ENCODE data around the gene MICOS13.
"Not testable (repeated sequence)": the region's sequence is repeated elsewhere in the genome, so short reads cannot be mapped to it uniquely, and the experiment has no call there.

Gene MICOS13

GRCh38 chr19:5700455-5701092 lies 20.3 kb upstream of the MICOS13 start:
- DNase-seq, result no peak

DNA sequence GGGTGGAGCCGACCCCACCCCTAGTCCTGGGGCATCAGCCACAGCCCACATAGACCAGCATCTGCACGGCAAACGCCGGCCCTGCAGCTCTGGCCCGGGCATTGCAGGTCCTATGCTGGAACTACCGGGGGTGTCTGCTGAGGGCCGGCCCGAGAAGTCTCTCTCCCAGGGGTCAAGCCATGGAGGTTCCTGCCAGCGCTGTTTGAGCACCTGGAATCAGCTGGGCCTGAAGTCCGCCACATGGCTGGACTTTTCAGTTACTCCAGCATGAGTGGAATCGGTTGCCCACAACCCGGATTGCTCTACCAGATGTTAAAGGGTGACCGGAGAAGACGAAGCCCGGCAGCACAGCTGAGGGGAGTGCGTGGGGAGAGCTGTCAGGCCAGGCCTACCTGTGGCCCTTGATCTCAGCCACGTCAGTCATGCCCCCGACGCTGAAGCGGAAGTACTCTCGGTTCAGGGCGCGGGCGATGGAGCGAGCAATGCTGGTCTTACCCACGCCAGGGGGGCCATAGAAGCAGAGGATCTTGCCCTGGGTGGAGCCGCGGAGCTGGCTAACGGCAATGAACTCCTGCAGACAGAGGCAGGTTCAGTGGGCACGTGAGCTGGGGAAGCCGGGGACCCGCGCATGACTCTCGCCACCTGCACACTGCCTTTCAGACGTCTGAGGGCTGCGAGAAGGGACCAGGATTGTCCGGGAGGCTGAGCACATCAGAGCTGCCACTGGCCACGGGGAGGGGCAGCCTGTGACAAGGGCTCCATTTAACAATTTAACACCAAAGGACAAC lies 18.5 kb upstream of the MICOS13 start:
- DNase-seq, result no peak

- no peak for DNase-seq
Measured at GRCh38 chr19:5697890-5698634, 17.7 kb upstream of the MICOS13 start.

- no peak for DNase-seq
Measured at GRCh38 chr19:5697022-5697889, 16.9 kb upstream of the MICOS13 start.

- DNase-seq, result no peak
Measured at GRCh38 chr19:5696196-5697021, 16.1 kb upstream of the MICOS13 start.

DNA sequence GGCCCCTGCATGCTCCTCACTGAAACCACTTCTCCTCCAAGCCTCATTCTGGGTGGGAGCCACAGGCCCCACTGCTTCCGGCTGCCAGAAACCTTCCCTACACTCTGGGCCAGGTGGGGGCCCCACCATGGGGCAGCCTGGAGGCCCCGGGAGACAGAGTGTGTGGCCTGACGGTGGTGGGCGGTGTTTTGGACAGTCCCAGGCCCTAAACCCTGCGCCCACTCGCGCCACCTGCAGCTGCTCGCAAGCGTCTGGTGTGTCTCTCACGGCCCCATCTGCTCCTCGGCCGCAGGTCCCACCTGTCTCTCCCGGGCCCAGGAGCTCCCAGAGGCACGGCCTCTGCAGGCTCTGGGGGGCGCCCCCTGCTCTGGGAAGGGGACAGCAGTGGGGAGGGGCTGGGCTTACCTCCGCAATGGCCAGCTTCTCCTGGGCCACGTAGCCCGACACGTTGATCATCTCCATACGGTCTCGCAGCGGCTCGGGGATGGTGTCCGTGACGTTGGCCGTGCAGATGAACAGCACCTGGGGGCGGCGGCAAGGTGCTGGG lies 15.4 kb upstream of the MICOS13 start:
- DNase-seq, result no peak

DNA sequence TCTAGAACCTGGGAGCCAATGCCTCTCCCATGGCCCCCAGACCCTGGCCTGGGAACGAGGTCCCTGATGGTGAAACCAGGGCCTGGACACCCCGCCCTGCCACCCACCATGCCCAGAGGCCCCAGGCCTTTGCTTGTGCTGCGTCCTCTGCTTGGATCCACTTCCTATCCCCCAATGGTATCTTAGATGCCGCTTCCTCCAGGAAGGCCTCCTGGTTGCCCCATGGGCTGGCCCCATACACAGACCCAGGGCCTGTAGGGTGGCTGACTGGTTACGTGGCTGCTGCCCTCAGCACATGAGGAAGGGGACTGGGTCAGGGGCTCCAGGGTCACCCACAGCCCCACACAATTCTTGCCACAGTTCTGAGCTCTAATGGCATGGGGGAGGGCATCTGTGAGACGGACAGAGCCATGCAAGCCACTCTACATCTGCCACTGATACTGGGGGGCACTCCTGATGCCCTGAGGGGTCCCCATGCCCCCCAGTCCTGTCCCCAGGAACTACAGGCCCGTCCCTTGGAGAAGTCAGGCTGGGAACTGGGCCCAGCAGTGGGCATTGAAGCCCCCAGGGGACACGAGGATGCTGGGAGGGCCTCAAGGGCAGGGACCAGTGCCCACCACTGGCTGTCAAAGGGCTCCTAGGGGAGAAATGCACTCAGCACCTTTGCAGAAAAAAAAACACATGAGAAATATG lies 14.8 kb upstream of the MICOS13 start:
- DNase-seq, result no peak

DNA sequence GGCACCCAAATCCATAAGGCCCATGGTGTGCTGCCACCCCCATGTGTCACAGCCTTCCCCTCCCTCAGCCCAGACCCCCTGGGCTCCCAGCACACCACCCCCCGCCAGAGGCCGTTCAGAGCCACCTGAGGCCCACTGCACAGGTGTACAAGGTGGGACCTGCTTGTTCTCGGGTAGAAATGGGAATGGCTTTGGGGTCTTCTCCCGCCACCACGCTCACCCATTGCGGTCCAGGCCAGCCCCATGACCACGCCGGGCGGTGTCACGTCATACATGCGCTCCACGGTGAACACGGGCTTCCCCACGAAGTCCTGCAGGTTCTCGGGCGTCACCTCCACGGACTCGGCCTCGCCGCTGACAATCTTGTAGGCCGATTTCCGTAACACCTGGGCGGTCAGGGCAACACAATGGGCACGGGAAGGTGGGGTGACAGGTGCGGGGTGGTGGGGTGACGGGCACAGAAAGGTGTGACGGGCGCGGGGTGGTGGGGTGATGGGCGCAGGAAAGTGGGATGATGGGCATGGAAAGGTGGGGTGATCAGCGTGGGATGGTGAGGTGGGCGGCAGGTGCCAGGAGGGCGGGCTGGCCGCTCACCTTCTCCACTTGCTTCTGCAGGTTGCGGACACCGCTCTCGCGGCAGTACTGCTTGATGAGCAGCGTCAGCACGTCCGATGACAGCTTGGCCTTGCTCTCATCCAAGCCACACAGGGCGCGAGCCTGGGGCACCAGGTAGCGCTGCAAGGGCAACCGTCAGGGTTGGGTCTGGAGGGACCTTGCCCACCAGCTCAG lies 14.0 kb upstream of the MICOS13 start:
- no peak for DNase-seq

- no peak for DNase-seq
Measured at GRCh38 chr19:5693195-5694166, 13.2 kb upstream of the MICOS13 start.

DNA sequence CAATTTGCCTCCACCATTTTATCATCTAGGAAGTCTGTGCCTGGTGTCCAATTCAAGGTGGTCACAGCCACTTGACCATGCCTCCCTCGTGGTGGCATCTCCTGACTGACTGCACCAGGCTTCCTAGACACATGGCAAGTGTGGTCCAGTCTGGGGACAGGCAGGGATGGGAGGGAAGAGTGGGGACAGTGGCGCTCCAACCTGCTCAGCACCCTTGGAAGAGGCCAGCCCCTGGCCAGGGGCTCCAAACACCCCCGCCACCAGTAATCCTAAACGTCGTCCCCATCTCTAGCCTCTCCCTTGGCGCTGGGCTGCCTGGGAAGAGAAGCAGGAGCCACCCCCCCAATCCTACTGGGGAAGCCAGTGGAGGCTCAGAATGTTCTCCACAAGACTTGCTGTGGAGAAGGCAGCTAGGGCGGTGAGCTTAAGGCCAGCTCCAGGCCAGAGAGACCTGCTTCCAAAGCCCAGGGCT lies 12.4 kb upstream of the MICOS13 start:
- DNase-seq, result no peak

- no peak for DNase-seq
Measured at GRCh38 chr19:5691822-5692722, 11.8 kb upstream of the MICOS13 start.

DNA sequence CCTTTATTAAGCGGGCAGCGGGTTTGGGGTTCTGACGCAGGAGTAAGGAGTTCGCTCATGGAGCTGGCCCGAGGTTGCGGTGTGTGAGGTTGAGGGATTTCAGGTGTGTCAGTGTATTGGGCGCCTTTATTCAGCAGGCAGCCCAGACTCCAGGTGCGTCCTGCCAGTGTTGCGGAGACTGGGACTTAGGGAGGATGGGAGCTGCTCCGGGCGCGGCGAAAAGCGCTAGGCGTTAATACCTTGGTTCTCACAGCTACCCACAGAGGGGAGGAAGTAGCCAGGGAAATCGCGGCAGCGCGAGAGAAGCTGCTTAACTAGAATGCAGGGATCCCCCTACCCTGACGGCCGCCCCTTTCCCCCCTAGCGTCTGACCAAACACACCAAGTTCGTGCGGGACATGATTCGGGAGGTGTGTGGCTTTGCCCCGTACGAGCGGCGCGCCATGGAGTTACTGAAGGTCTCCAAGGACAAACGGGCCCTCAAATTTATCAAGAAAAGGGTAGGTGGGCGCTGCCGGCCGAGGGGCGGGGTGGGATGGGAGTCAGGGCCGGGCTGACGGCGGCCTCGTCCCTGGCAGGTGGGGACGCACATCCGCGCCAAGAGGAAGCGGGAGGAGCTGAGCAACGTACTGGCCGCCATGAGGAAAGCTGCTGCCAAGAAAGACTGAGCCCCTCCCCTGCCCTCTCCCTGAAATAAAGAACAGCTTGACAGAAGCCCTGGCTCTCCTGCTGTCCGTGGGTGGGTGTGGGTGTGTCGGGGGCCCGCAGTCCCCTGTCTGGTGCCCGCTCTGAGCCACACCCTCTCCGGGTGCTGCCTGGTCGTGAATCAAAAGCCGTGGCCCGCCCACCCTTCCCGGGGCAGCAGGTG lies 10.9 kb upstream of the MICOS13 start:
- peak; percentile 67 to 81 for DNase-seq

- DNase-seq, result peak; percentile 98 to 99
Measured at GRCh38 chr19:5690125-5690954, 10.0 kb upstream of the MICOS13 start, which contains the start of gene RPL36. TSS of gene RPL36 (plus strand) at chr19:5690295. CDS start at chr19:5690508, 213 bp downstream.

DNA sequence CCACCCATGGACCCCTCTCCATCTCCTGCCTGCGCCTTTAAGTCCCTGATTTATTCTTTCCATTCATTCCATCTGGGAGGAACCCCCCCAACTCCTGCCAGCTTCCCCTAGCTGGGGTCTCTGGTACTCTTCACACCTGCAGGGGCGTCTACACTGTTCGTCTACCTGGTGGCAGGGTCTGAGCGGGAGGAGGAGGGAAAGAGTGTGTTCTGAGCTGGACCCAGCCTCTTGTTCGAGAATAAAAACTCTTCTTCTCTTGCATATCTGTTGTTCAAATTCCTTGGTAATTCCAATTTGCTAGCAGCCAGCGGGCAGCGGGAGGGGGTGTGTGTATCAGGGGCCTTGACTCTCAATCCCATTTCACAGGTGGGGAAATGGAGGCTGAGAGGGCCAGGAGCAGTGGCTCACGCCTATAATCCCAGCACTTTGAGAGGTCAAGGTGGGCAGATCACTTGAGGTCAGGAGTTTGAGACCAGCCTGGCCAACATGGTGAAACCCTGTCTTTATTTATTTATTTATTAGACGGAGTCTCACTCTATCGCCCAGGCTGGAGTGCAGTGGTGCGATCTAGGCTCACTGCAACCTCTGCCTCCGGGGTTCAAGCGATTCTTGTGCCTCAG lies 8.1 kb upstream of the MICOS13 start:
- not testable (repeated sequence) for DNase-seq
